ENCODE results near the gene C4orf50.

Gene C4orf50

GRCh38 chr4:5973486-5974220 is 44.6 kb downstream of the C4orf50 start:
- H3K4me3 ChIP-seq (ENCODE audit: low read length, poor library complexity, severe bottlenecking): no peak overlapping the region
- H3K4me2 ChIP-seq (ENCODE audit: low read depth, low read length, poor library complexity, severe bottlenecking): no peak overlapping the region
- no peaks in the 10 kb centered on the region for H3K79me2 ChIP-seq (ENCODE audit: insufficient read depth, low read length)
- H3K27me3 ChIP-seq (ENCODE audit: insufficient read depth, low read length, poor library complexity, severe bottlenecking): no peaks in the 10 kb centered on the region
- H3K9me3 ChIP-seq (ENCODE audit: insufficient read depth, low read depth, low read length): no peaks in the 10 kb centered on the region; the same call in 1 of the 2 replicates
- H2AFZ ChIP-seq (ENCODE audit: low read length): no peak overlapping the region
- no peaks in the 10 kb centered on the region for H4K20me1 ChIP-seq (ENCODE audit: insufficient read depth, low read length, poor library complexity, severe bottlenecking)
- H3K9ac ChIP-seq (ENCODE audit: low read depth, low read length, poor library complexity, severe bottlenecking): no peak overlapping the region
- no peaks in the 10 kb centered on the region for H3K4me1 ChIP-seq (ENCODE audit: insufficient read depth, low read length, poor library complexity, severe bottlenecking)
- no peaks in the 10 kb centered on the region for H3K9me2 ChIP-seq (replicated peaks; ENCODE audit: low read depth, low read length)
- no peaks in the 10 kb centered on the region for H3K36me3 ChIP-seq (ENCODE audit: insufficient read depth, low read length)
- TF ChIP-seq, protein P1, sequence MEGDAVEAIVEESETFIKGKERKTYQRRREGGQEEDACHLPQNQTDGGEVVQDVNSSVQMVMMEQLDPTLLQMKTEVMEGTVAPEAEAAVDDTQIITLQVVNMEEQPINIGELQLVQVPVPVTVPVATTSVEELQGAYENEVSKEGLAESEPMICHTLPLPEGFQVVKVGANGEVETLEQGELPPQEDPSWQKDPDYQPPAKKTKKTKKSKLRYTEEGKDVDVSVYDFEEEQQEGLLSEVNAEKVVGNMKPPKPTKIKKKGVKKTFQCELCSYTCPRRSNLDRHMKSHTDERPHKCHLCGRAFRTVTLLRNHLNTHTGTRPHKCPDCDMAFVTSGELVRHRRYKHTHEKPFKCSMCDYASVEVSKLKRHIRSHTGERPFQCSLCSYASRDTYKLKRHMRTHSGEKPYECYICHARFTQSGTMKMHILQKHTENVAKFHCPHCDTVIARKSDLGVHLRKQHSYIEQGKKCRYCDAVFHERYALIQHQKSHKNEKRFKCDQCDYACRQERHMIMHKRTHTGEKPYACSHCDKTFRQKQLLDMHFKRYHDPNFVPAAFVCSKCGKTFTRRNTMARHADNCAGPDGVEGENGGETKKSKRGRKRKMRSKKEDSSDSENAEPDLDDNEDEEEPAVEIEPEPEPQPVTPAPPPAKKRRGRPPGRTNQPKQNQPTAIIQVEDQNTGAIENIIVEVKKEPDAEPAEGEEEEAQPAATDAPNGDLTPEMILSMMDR (conservative IDR thresholded peaks at IDR 0.05; ENCODE audit: low read length): no peak
- no peak for TF ChIP-seq EZH2phosphoT487 (IDR thresholded peaks at IDR 0.05; ENCODE audit: borderline replicate concordance)
- H3F3A ChIP-seq (ENCODE audit: low read depth): no peaks in the 10 kb centered on the region

DNA sequence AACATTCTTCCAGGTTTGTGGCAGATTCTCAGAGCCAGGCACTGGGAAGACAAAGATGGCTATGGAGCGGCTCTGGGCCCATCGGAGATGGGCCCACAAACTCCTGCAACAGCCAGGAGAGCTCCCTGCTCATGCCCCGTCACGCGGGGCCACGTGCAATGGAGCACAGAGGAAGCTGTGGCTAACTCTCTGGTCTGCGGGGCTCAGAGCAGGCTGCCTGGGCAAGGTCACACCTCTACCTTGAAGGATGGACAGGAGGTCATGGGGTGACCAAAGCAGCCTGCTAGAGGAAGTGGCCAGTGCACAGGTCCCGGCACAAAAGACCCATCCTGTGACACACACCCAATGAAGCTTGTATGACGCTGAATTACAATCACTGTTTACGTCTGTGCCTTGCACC is 45.2 kb downstream of the C4orf50 start:
- H4K20me1 ChIP-seq (ENCODE audit: insufficient read depth, low read length, poor library complexity, severe bottlenecking): no peaks in the 10 kb centered on the region
- H2AFZ ChIP-seq (ENCODE audit: low read length): no peak overlapping the region
- no peak overlapping the region for H3K9ac ChIP-seq (ENCODE audit: low read depth, low read length, poor library complexity, severe bottlenecking)
- TF ChIP-seq, protein P1 (conservative IDR thresholded peaks at IDR 0.05; ENCODE audit: low read length): no peak
- no peak for TF ChIP-seq EZH2phosphoT487 (IDR thresholded peaks at IDR 0.05; ENCODE audit: borderline replicate concordance)
- no peaks in the 10 kb centered on the region for H3F3A ChIP-seq (ENCODE audit: low read depth)
- H3K4me2 ChIP-seq (ENCODE audit: low read depth, low read length, poor library complexity, severe bottlenecking): no peak overlapping the region
- H3K27me3 ChIP-seq (ENCODE audit: insufficient read depth, low read length, poor library complexity, severe bottlenecking): no peaks in the 10 kb centered on the region
- H3K9me2 ChIP-seq (replicated peaks; ENCODE audit: low read depth, low read length): no peaks in the 10 kb centered on the region
- no peaks in the 10 kb centered on the region; the same call in 1 of the 2 replicates for H3K9me3 ChIP-seq (ENCODE audit: insufficient read depth, low read depth, low read length)
- H3K36me3 ChIP-seq (ENCODE audit: insufficient read depth, low read length): no peaks in the 10 kb centered on the region
- no peak overlapping the region for H3K4me3 ChIP-seq (ENCODE audit: low read length, poor library complexity, severe bottlenecking)
- no peaks in the 10 kb centered on the region for H3K79me2 ChIP-seq (ENCODE audit: insufficient read depth, low read length)
- no peaks in the 10 kb centered on the region for H3K4me1 ChIP-seq (ENCODE audit: insufficient read depth, low read length, poor library complexity, severe bottlenecking)

DNA sequence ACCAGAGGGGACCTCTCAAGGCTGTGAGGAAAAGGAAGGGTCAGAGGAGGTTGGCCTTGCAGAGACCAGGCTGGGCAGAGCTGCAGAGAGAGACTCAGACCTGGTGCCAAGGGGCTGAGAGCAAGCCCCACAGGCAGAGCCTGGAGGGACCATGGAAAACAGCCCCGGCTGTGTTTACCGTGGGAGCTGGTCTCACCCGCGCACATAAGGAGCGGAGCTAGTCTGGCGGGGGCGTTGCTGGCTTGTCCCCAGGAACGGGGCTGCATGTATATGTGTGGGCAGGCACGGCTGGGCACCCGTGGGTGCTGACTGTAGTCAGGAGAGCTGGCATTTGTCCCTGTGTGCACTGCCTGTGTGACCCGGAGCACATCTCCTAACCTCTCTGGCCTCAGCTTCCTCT is 45.7 kb downstream of the C4orf50 start:
- Histone ChIP-seq H3K36me3 (ENCODE audit: insufficient read depth, low read length) (no peaks in the 10 kb centered on the region), H3K9me2 (replicated peaks; ENCODE audit: low read depth, low read length) (no peaks in the 10 kb centered on the region), H3K4me3 (ENCODE audit: low read length, poor library complexity, severe bottlenecking) (no peak overlapping the region), H3K9ac (ENCODE audit: low read depth, low read length, poor library complexity, severe bottlenecking) (no peak overlapping the region), H3K79me2 (ENCODE audit: insufficient read depth, low read length) (no peaks in the 10 kb centered on the region), H3K4me1 (ENCODE audit: insufficient read depth, low read length, poor library complexity, severe bottlenecking) (no peaks in the 10 kb centered on the region), H3K4me2 (ENCODE audit: low read depth, low read length, poor library complexity, severe bottlenecking) (no peak overlapping the region), H3F3A (ENCODE audit: low read depth) (no peaks in the 10 kb centered on the region), H3K27me3 (ENCODE audit: insufficient read depth, low read length, poor library complexity, severe bottlenecking) (no peaks in the 10 kb centered on the region), H4K20me1 (ENCODE audit: insufficient read depth, low read length, poor library complexity, severe bottlenecking) (no peaks in the 10 kb centered on the region), H3K9me3 (ENCODE audit: insufficient read depth, low read depth, low read length) (no peaks in the 10 kb centered on the region; the same call in 1 of the 2 replicates), H2AFZ (ENCODE audit: low read length) (no peak overlapping the region)
- TF ChIP-seq, protein P1 (conservative IDR thresholded peaks at IDR 0.05; ENCODE audit: low read length): no peak
- TF ChIP-seq EZH2phosphoT487 (IDR thresholded peaks at IDR 0.05; ENCODE audit: borderline replicate concordance): no peak

Data from Loucy (cell line).